Stimulated activated naive CD8-positive, alpha-beta T cell treated with anti-CD3 and anti-CD28 coated beads, Interleukin-15, Interleukin-2, amounts not matched to agents 100 ng/mL and 50 ng/mL, for 24 hours (primary cell): ENCODE data around the gene TMEM222.

Experiments
- H3K27ac Mint-ChIP-seq: one replicate; pipeline ENCODE4 v1.8.0; 2021; ENCODE audit warnings: mild to moderate bottlenecking, mixed read lengths
- H3K27me3 Mint-ChIP-seq: one replicate; pipeline ENCODE4 v1.8.0; 2021; ENCODE audit warnings: mixed read lengths
- H3K36me3 Mint-ChIP-seq: one replicate; pipeline ENCODE4 v1.8.0; 2021; ENCODE audit warnings: low read depth, mixed read lengths
- H3K4me1 Mint-ChIP-seq: one replicate; pipeline ENCODE4 v1.8.0; 2021; ENCODE audit warnings: low read depth, mixed read lengths
- H3K4me3 Mint-ChIP-seq: one replicate; pipeline ENCODE4 v1.8.0; 2021; ENCODE audit warnings: mild to moderate bottlenecking, mixed read lengths
- H3K9me3 Mint-ChIP-seq: one replicate; pipeline ENCODE4 v1.8.0; 2021; ENCODE audit warnings: mixed read lengths

TMEM222 gene

DNA sequence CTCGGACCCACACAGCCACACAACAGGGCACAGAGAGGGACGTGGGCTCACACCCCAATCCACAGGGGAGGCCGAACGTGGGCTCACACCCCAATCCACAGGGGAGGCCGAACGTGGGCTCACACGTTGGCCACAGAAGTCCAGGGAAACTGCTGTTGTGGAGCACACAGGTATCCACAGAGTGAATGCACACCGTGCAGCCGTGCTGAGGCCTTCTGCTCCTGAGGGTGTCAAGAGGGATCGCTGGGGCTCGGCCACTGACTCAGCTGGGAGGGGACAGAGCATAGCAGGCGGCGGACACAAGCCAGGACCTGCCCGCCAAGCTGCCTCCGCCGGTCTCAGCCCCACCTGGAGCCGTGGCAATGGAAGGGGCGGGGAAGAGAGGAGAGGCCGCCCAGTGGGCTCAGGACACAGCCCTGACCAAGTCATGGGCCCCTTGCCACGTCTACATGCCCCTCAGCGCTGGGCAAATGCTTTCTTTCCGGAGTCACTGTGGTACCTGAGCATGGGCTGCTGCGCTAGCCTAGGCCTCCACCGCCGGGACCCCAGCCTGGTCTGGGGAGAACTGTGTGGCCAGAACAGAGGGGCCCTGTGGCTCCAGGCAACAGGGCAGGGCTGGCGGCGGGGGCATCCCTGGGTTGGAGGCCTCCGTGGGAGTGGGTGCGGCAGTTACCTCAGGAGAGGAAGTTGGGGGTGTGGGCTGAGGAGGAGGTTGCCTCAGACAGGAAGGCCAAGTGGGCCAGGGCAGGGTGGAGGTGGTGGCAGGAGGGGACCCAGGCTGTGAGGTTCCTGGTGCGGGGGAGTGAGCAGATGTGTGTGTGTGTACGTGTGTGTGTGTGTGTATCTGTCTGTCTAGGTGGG lies 21.0 kb downstream of the TMEM222 start:
- Mint-ChIP-seq H3K36me3 (peaks cover 3% of the 10 kb centered on the region), H3K4me1 (peaks cover 62% of the 10 kb centered on the region), H3K27me3 (no peaks in the 10 kb centered on the region), H3K27ac (peak overlapping the region; percentile 87), H3K9me3 (no peaks in the 10 kb centered on the region), H3K4me3 (peak overlapping the region; percentile 87)

DNA sequence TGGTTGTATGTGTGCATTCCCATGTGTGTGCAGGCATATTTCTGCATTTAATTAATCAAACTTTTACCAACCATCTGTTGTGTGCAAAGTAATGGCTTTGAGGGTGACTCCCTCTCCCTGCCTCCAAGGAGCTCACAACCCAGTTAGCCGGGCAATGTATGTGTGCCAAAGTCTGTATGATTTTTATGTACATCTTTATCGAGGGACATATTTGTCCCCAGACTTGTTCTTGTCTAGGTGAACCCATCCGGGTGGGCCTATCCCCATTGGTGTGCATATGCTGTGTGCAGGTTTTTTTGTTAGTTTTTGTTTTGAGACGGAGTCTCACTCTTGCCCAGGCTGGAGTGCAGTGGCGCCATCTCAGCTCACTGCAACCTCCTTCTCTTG lies 21.7 kb downstream of the TMEM222 start:
- H3K4me3 Mint-ChIP-seq: peak overlapping the region; percentile 87
- H3K27ac Mint-ChIP-seq: peak overlapping the region; percentile 87
- H3K4me1 Mint-ChIP-seq: peaks cover 62% of the 10 kb centered on the region
- no peaks in the 10 kb centered on the region for H3K9me3 Mint-ChIP-seq
- H3K27me3 Mint-ChIP-seq: no peaks in the 10 kb centered on the region
- peaks cover 3% of the 10 kb centered on the region for H3K36me3 Mint-ChIP-seq

- Mint-ChIP-seq H3K4me3 (no peak overlapping the region), H3K27ac (no peak overlapping the region), H3K9me3 (no peaks in the 10 kb centered on the region), H3K36me3 (peaks cover 3% of the 10 kb centered on the region), H3K27me3 (no peaks in the 10 kb centered on the region), H3K4me1 (peaks cover 50% of the 10 kb centered on the region)
Measured at GRCh38 chr1:27345272-27345671, 23.3 kb downstream of the TMEM222 start.

- no peaks in the 10 kb centered on the region for H3K9me3 Mint-ChIP-seq
- H3K4me1 Mint-ChIP-seq: peaks cover 39% of the 10 kb centered on the region
Measured at GRCh38 chr1:27346357-27346756, 24.4 kb downstream of the TMEM222 start.

GRCh38 chr1:27346991-27347624 lies 25.1 kb downstream of the TMEM222 start:
- no peaks in the 10 kb centered on the region for H3K27me3 Mint-ChIP-seq
- H3K4me3 Mint-ChIP-seq: no peak overlapping the region
- no peak overlapping the region for H3K27ac Mint-ChIP-seq
- H3K36me3 Mint-ChIP-seq: peaks cover 3% of the 10 kb centered on the region
- peaks cover 33% of the 10 kb centered on the region for H3K4me1 Mint-ChIP-seq
- H3K9me3 Mint-ChIP-seq: no peaks in the 10 kb centered on the region

More at GRCh38 chr1:27346357-27346756, 24.4 kb downstream of the TMEM222 start:
- Mint-ChIP-seq H3K4me3 (no peak overlapping the region), H3K36me3 (peaks cover 3% of the 10 kb centered on the region), H3K27ac (peak overlapping the region; percentile 14), H3K27me3 (no peaks in the 10 kb centered on the region)

GRCh38 chr1:27348861-27349783 lies 27.2 kb downstream of the TMEM222 start:
- H3K4me1 Mint-ChIP-seq: peaks cover 13% of the 10 kb centered on the region
- peaks cover 3% of the 10 kb centered on the region for H3K36me3 Mint-ChIP-seq
- H3K9me3 Mint-ChIP-seq: no peaks in the 10 kb centered on the region
- no peak overlapping the region for H3K4me3 Mint-ChIP-seq
- no peak overlapping the region for H3K27ac Mint-ChIP-seq
- H3K27me3 Mint-ChIP-seq: no peaks in the 10 kb centered on the region

DNA sequence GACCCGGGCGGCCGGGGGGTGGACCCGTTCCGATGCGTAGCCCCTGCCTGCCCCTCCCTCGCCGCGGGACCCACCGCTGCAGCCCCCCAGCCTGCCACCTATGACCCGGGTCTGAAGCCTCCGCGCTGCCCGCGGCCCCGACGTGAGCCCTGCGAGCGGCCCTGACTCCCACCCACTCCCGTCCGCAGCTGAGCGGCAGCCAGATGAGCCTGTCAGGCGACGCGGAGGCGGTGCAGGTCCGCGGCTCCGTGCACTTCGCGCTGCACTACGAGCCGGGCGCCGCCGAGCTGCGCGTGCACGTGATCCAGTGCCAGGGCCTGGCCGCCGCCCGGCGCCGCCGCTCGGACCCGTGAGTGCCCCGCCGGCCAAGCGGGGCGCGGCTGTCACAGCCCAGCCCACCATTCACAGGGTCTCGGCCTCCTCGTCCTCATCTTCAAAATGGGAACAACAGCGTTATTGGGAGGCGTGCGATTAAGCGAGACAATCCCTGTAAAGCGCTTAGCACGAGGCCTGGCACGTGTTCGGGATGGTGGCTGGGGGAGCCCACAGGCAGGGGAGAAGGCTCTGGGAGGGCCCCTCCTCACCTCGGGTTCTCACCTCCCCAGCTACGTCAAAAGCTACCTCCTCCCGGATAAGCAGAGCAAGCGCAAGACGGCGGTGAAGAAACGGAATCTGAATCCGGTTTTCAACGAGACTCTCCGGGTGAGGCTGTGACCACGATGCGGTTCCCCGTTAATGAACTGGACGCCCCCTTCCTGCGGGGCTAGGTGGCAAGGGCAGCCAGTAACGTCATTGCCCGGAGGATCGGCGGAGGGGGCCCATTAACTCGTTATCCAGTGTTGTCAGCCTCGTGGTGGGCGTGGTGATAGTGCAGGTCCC lies 28.1 kb downstream of the TMEM222 start:
- Mint-ChIP-seq H3K4me3 (no peak overlapping the region), H3K36me3 (peaks cover 3% of the 10 kb centered on the region), H3K9me3 (no peaks in the 10 kb centered on the region), H3K27ac (no peak overlapping the region), H3K4me1 (peaks cover 8% of the 10 kb centered on the region), H3K27me3 (no peaks in the 10 kb centered on the region)

DNA sequence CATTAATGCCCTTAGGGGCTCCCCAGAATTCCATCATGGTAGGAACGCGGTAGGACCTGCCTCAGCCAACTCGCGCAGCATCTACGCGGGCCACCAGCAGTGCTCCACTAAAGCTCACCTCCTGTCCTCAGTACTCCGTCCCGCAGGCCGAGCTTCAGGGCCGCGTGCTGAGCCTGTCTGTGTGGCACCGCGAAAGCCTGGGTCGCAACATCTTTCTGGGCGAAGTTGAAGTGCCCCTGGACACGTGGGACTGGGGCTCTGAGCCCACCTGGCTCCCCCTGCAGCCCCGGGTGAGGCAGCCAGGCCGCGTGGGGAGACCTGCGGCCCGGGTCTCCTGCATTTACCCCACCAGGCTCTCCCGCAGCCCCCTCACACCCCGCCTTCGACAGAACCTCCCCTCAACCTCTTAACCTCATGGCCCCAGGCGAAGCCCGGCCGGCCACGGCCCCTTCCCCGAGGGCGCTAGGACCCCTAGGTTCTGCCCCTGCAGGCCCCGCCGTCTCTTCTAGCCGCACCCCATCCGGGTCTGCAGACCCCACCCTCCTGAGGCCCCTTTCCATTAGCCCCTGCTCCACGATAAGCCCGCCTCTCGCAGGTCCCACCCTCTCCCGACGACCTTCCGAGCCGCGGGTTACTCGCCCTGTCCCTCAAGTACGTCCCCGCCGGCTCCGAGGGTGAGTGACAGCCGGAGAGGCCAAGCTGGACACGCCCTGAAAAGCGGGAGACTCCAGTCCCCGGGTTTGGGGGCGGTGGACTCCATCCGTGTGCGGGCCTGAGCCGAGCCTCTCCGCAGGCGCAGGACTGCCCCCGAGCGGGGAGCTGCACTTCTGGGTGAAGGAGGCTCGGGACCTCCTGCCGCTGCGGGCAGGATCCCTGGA lies 28.9 kb downstream of the TMEM222 start:
- no peak overlapping the region for H3K4me3 Mint-ChIP-seq
- H3K4me1 Mint-ChIP-seq: peaks cover 14% of the 10 kb centered on the region
- peaks cover 3% of the 10 kb centered on the region for H3K36me3 Mint-ChIP-seq
- H3K9me3 Mint-ChIP-seq: no peaks in the 10 kb centered on the region
- H3K27ac Mint-ChIP-seq: no peak overlapping the region
- H3K27me3 Mint-ChIP-seq: no peaks in the 10 kb centered on the region

- H3K4me1 Mint-ChIP-seq: peaks cover 20% of the 10 kb centered on the region
- H3K36me3 Mint-ChIP-seq: peaks cover 3% of the 10 kb centered on the region
- H3K4me3 Mint-ChIP-seq: no peak overlapping the region
- H3K27ac Mint-ChIP-seq: no peak overlapping the region
- no peaks in the 10 kb centered on the region for H3K9me3 Mint-ChIP-seq
- H3K27me3 Mint-ChIP-seq: no peaks in the 10 kb centered on the region
Measured at GRCh38 chr1:27351541-27352107, 29.7 kb downstream of the TMEM222 start.

- Mint-ChIP-seq H3K36me3 (no peaks in the 10 kb centered on the region), H3K27ac (no peak overlapping the region), H3K9me3 (no peaks in the 10 kb centered on the region), H3K4me3 (no peak overlapping the region), H3K4me1 (peaks cover 30% of the 10 kb centered on the region), H3K27me3 (no peaks in the 10 kb centered on the region)
Measured at GRCh38 chr1:27353166-27353565, 31.2 kb downstream of the TMEM222 start.

GRCh38 chr1:27353629-27354028 lies 31.7 kb downstream of the TMEM222 start:
- Mint-ChIP-seq H3K36me3 (no peaks in the 10 kb centered on the region), H3K27me3 (no peaks in the 10 kb centered on the region)

GRCh38 chr1:27355683-27356082 lies 33.7 kb downstream of the TMEM222 start:
- H3K27me3 Mint-ChIP-seq: peaks cover 6% of the 10 kb centered on the region
- peaks cover 42% of the 10 kb centered on the region for H3K4me1 Mint-ChIP-seq
- no peaks in the 10 kb centered on the region for H3K9me3 Mint-ChIP-seq
- no peak overlapping the region for H3K27ac Mint-ChIP-seq
- no peaks in the 10 kb centered on the region for H3K36me3 Mint-ChIP-seq
- peak overlapping the region; percentile 1 for H3K4me3 Mint-ChIP-seq

More at GRCh38 chr1:27353629-27354028, 31.7 kb downstream of the TMEM222 start:
- H3K9me3 Mint-ChIP-seq: no peaks in the 10 kb centered on the region
- H3K4me1 Mint-ChIP-seq: peaks cover 30% of the 10 kb centered on the region
- H3K27ac Mint-ChIP-seq: no peak overlapping the region
- no peak overlapping the region for H3K4me3 Mint-ChIP-seq

GRCh38 chr1:27356277-27356618 lies 34.3 kb downstream of the TMEM222 start:
- H3K27ac Mint-ChIP-seq: peak overlapping the region; percentile 55
- H3K36me3 Mint-ChIP-seq: no peaks in the 10 kb centered on the region
- H3K4me1 Mint-ChIP-seq: peaks cover 42% of the 10 kb centered on the region
- H3K9me3 Mint-ChIP-seq: no peaks in the 10 kb centered on the region
- peak overlapping the region; percentile 20 for H3K4me3 Mint-ChIP-seq
- H3K27me3 Mint-ChIP-seq: peaks cover 6% of the 10 kb centered on the region
